AG04450 (cell line): ENCODE data around the gene ACKR3. TPM values are rescaled to one million over a fixed set of nuclear protein-coding genes. Genes with fewer than 3 reads are reported as not detected.

ENCODE experiments used
- CTCF ChIA-PET: fragments of 300-600, 350-600 bp; formaldehyde crosslinking; extraction: SDS; loops from one replicate; lab custom pipeline; 2022; ENCODE audit warnings: antibody characterized with exemption, inconsistent platforms; lab: Charles Lee
- POLR2A ChIA-PET: fragments of 350-600 bp; formaldehyde crosslinking; extraction: SDS; loops from one replicate; lab custom pipeline; 2021; ENCODE audit warnings: antibody characterized with exemption, inconsistent platforms; lab: Yijun Ruan, JAX
- DNase-seq: peaks from one replicate; pipeline ENCODE4 v3.0.0-alpha.2; 2011; ENCODE audit warnings: low read depth, low spot score
- H3K27ac ChIP-seq: one replicate; pipeline ENCODE4 v1.5.1; 2012; ENCODE audit warnings: low read depth, low read length, control low read depth
- H3K27me3 ChIP-seq: one replicate; pipeline ENCODE4 v1.6.0; 2012; ENCODE audit warnings: low read length; ENCODE audit not compliant: control insufficient read depth, insufficient read depth
- H3K4me3 ChIP-seq: 2 replicates; pipeline ENCODE4 v1.5.1; 2011; ENCODE audit warnings: mild to moderate bottlenecking, low read depth, low read length, control low read depth
- H3K9me3 ChIP-seq: 2 replicates; pipeline ENCODE4 v1.5.1; 2012; ENCODE audit warnings: low read length; ENCODE audit not compliant: control insufficient read depth, insufficient read depth
- CTCF ChIP-seq: IDR thresholded peaks from 2 replicates; pipeline ENCODE4 v1.5.1; 2011; ENCODE audit warnings: low read depth, low read length, control low read depth, inconsistent platforms
- polyA plus RNA-seq: library from polyadenylated mRNA; depleted of rRNA; stranded (reverse); fragments of >200 nt; gene quantifications from 2 replicates; pipeline ENCODE4 v1.2.3, GENCODE V29; 2011

Gene ACKR3
- polyA plus RNA-seq, 1 experiment = 0.07 TPM

GRCh38 chr2:236579048-236579745 is 9.6 kb downstream of the ACKR3 start:
- TF ChIP-seq CTCF = no peak
- H3K4me3 ChIP-seq = no peak overlapping the region
- no peak overlapping the region for H3K27ac ChIP-seq
- peaks cover 33% of the 10 kb centered on the region; the same call in 1 of the 2 replicates for H3K9me3 ChIP-seq
- H3K27me3 ChIP-seq = no peaks in the 10 kb centered on the region
- ChIA-PET POLR2A (no interaction called here), CTCF (no interaction called here)
- no peak for DNase-seq

- ChIA-PET CTCF (no interaction called here), POLR2A (no interaction called here)
- peaks cover 38% of the 10 kb centered on the region; the same call in 1 of the 2 replicates for H3K9me3 ChIP-seq
- H3K27ac ChIP-seq = no peak overlapping the region
- H3K4me3 ChIP-seq = no peak overlapping the region
- H3K27me3 ChIP-seq = no peaks in the 10 kb centered on the region
- no peak for TF ChIP-seq CTCF
- DNase-seq = no peak
Measured at GRCh38 chr2:236579746-236580315, 10.2 kb downstream of the ACKR3 start.

- CTCF ChIA-PET = no interaction called here
Measured at GRCh38 chr2:236580746-236581355, 11.2 kb downstream of the ACKR3 start.

GRCh38 chr2:236581546-236581945 is 11.9 kb downstream of the ACKR3 start:
- no peak overlapping the region for H3K27ac ChIP-seq
- H3K4me3 ChIP-seq = no peak overlapping the region
- H3K9me3 ChIP-seq = peaks cover 38% of the 10 kb centered on the region; the same call in 1 of the 2 replicates
- CTCF ChIA-PET = no interaction called here
- POLR2A ChIA-PET = no interaction called here
- no peaks in the 10 kb centered on the region for H3K27me3 ChIP-seq
- no peak for DNase-seq
- TF ChIP-seq CTCF = no peak

More at GRCh38 chr2:236580746-236581355, 11.2 kb downstream of the ACKR3 start:
- H3K4me3 ChIP-seq = no peak overlapping the region
- POLR2A ChIA-PET = no interaction called here
- H3K27ac ChIP-seq = no peak overlapping the region
- DNase-seq = no peak
- peaks cover 38% of the 10 kb centered on the region; the same call in 1 of the 2 replicates for H3K9me3 ChIP-seq
- H3K27me3 ChIP-seq = no peaks in the 10 kb centered on the region
- TF ChIP-seq CTCF = no peak

GRCh38 chr2:236582968-236583367 is 13.3 kb downstream of the ACKR3 start:
- CTCF ChIA-PET = no interaction called here
- Histone ChIP-seq H3K27ac (no peak overlapping the region), H3K27me3 (peaks cover 2% of the 10 kb centered on the region), H3K9me3 (peaks cover 31% of the 10 kb centered on the region; the same call in 1 of the 2 replicates), H3K4me3 (no peak overlapping the region)
- no peak for DNase-seq
- POLR2A ChIA-PET = no interaction called here
- TF ChIP-seq CTCF = no peak
